Mucosa of descending colon (tissue), 3 donors: ENCODE data around the gene SPC24. TPM values are rescaled to one million over a fixed set of nuclear protein-coding genes. Genes with fewer than 3 reads are reported as not detected.

Source experiments
- ATAC-seq: fragments of 200-7000 bp; cut with Tn5 transposase; one replicate; pipeline ENCODE4 v1.9.1; 2020; ENCODE audit warnings: mild to moderate bottlenecking, moderate library complexity
- DNase-seq, 3 donors: peaks; one replicate each; pipeline ENCODE4 v3.0.0-alpha.2; 2020
- H3K36me3 ChIP-seq: fragments of 200-600 bp; one replicate; pipeline ENCODE4 v1.8.0; 2021; ENCODE audit warnings: low read depth, mild to moderate bottlenecking
- H3K4me1 ChIP-seq: fragments of 200-600 bp; one replicate; pipeline ENCODE4 v1.8.0; 2021; ENCODE audit warnings: low read depth, mild to moderate bottlenecking
- H3K4me3 ChIP-seq: fragments of 200-600 bp; one replicate; pipeline ENCODE4 v1.8.0; 2021; ENCODE audit warnings: mild to moderate bottlenecking
- H3K9me3 ChIP-seq: fragments of 200-600 bp; one replicate; pipeline ENCODE4 v1.8.0; 2021; ENCODE audit warnings: mild to moderate bottlenecking
- intact Hi-C, 2 donors: fragments of 100-400 bp; cut with DNase I in 1 of 2; cut with micrococcal nuclease in 1 of 2; formaldehyde crosslinking; loops; one replicate each; pipeline versions ENCODE4 v1.11.0 to v1.11.1; 2022; cut with DNase I, micrococcal nuclease
- total RNA-seq, 3 donors: library from RNA; stranded (reverse); fragmentation: NEBNext Ultra II Directional in 2 of 3; extraction: Animal tissue kit (Norgen Biotek cat#: 25700) in 2 of 3; gene quantifications; one replicate each; pipeline versions ENCODE4 v1.2.1 to v1.2.4, GENCODE V29; 2021 to 2023
- TF ChIP-seq, protein P1 (sequence below): fragments of 200-600 bp; IDR thresholded peaks from one replicate; pipeline ENCODE4 v1.8.0; 2022; ENCODE audit warnings: antibody characterized with exemption, mild to moderate bottlenecking
- donor health status: DM: no; HTN: no; CAD: no; lungs with moderate emphysema.
- donor health status: DM: no; HTN: no; CAD: no.
- donor health status: DM: no; HTN: yes; CAD: no.

The SPC24 gene
- total RNA-seq, 3 donors from 2014 or later: 2.8 to 15.8 (median 3.8) TPM

DNA sequence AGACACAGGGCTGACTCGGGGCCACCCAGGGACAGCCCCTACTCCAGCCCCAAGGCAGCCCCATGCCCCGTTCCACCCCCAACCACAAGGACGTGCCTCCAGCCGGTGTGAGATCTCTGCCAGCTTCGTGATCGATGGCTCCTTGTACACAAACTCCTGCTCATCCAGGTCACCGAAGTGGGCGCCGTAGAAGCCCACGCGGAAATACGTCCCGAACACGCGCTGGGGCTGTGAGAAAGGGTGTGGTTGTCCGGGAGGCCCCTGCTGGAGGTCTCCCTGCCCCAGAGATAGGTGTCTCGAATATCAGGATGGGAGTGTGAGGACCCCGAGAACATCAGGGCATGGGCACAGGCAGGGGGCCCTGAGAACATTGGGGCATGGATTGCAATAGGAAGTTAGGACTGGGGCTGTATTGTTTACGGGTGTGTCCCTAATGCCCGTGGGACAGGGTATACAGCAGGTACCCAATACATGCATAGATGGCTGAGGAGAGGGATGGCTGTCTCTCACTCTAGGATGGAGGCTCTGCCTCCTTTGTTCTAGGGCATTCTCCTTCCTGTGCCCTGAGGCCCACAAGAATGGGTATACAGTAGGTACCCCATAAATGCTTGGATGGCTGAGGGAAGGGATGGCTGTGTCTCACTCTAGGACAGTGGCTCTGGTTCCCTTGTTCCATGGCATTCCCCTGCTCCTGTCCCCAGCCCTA lies 47.1 kb upstream of the SPC24 start:
- TF ChIP-seq, protein P1, sequence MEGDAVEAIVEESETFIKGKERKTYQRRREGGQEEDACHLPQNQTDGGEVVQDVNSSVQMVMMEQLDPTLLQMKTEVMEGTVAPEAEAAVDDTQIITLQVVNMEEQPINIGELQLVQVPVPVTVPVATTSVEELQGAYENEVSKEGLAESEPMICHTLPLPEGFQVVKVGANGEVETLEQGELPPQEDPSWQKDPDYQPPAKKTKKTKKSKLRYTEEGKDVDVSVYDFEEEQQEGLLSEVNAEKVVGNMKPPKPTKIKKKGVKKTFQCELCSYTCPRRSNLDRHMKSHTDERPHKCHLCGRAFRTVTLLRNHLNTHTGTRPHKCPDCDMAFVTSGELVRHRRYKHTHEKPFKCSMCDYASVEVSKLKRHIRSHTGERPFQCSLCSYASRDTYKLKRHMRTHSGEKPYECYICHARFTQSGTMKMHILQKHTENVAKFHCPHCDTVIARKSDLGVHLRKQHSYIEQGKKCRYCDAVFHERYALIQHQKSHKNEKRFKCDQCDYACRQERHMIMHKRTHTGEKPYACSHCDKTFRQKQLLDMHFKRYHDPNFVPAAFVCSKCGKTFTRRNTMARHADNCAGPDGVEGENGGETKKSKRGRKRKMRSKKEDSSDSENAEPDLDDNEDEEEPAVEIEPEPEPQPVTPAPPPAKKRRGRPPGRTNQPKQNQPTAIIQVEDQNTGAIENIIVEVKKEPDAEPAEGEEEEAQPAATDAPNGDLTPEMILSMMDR: no peak
- no peak for ATAC-seq
- no peak overlapping the region for H3K4me3 ChIP-seq
- intact Hi-C loops: loop anchor here in 1 of 2 donors (5.0 kb wide), 1 partner anchor 65 kb away; no protein-coding TSS in a partner anchor
- peaks cover 7% of the 10 kb centered on the region for H3K4me1 ChIP-seq
- no peaks in the 10 kb centered on the region for H3K9me3 ChIP-seq
- no peak for DNase-seq
- no peaks in the 10 kb centered on the region for H3K36me3 ChIP-seq

GRCh38 chr19:11201791-11202190 lies 46.2 kb upstream of the SPC24 start:
- Histone ChIP-seq H3K36me3 (no peaks in the 10 kb centered on the region), H3K4me3 (no peak overlapping the region), H3K9me3 (no peaks in the 10 kb centered on the region), H3K4me1 (peaks cover 7% of the 10 kb centered on the region)
- DNase-seq (no peak), ATAC-seq (no peak)
- TF ChIP-seq, protein P1: no peak
- intact Hi-C loops: loop anchor here in 1 of 2 donors (5.0 kb wide), 1 partner anchor 64 kb away; no protein-coding TSS in a partner anchor

GRCh38 chr19:11200931-11201330 lies 45.3 kb upstream of the SPC24 start:
- H3K9me3 ChIP-seq: no peaks in the 10 kb centered on the region
- TF ChIP-seq, protein P1: no peak
- peaks cover 11% of the 10 kb centered on the region for H3K4me1 ChIP-seq
- H3K36me3 ChIP-seq: no peaks in the 10 kb centered on the region
- no peak for DNase-seq
- intact Hi-C loops: loop anchor here in 1 of 2 donors (5.0 kb wide), 1 partner anchor 64 kb away; no protein-coding TSS in a partner anchor
- H3K4me3 ChIP-seq: no peak overlapping the region
- no peak for ATAC-seq

- ATAC-seq (no peak), DNase-seq (no peak)
- intact Hi-C loops: loop anchor here in 1 of 2 donors (5.0 kb wide), 1 partner anchor 63 kb away; no protein-coding TSS in a partner anchor
- TF ChIP-seq, protein P1: no peak
- H3K36me3 ChIP-seq: no peaks in the 10 kb centered on the region
- no peaks in the 10 kb centered on the region for H3K9me3 ChIP-seq
- H3K4me3 ChIP-seq: no peak overlapping the region
- H3K4me1 ChIP-seq: peaks cover 11% of the 10 kb centered on the region
Observed at GRCh38 chr19:11200015-11200574, 44.5 kb upstream of the SPC24 start.

DNA sequence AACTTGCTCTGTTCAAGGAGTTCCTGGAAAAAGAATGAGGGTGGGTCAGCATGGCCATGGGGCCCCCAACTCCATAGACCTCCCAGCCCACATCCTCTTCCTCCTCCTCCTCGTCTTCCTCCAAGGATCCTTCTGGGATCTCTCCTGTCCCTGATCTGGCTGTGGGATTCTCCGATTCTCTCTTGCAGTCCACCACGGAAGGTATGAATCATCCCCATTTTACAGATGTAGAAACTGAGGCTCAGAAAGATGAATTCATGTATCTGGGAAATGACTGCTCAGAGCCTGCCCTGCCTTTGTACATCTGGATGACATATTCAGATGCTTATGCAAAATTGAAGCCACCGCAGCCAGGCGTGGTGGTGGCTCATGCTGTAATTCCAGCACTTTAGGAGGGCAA lies 43.9 kb upstream of the SPC24 start:
- Histone ChIP-seq H3K4me3 (no peak overlapping the region), H3K36me3 (no peaks in the 10 kb centered on the region), H3K9me3 (no peaks in the 10 kb centered on the region), H3K4me1 (peaks cover 11% of the 10 kb centered on the region)
- ATAC-seq (no peak), DNase-seq (no peak)
- TF ChIP-seq, protein P1: no peak
- intact Hi-C loops: no loop called here
